ENCODE results near the gene TMEM11.

- TF ChIP-seq CTCF (IDR thresholded peaks at IDR 0.05; ENCODE audit: insufficient read depth, low read depth, low read length) (no peak), EZH2 (IDR thresholded peaks at IDR 0.05; ENCODE audit: insufficient read depth, low read length) (no peak)
These were observed 23.9 kb downstream of the TMEM11 start for GRCh38 chr17:21190078-21190477.
